GM19397 (cell line): ENCODE measurements around the gene TKT.

Experiments used
- ATAC-seq: cut with Tn5 transposase; IDR thresholded peaks from one replicate; pipeline ENCODE4 v1.9.1; 2021; ENCODE audit warnings: mild to moderate bottlenecking, moderate library complexity; ENCODE audit not compliant: unreplicated experiment

Gene TKT

DNA sequence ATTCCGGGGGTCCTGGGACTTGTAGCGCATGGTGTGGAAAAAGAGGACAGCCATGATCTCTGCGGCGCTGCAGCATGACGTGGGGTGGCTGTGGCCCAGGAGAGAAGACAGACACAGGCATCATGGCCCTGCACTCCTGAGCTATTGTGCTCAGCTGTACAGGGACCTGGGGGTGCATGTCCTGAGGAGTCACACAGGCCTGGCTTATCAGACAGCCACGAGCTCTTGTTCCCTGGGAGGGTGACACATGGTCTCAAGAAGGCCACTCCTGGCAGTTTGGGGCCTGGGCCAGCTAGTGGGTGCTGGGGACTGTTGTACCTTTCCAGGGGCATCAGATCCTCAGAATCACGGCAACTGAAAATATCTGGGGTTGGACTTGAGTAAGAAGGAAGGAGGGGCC lies 13.7 kb downstream of the TKT start:
- ATAC-seq = no peak

DNA sequence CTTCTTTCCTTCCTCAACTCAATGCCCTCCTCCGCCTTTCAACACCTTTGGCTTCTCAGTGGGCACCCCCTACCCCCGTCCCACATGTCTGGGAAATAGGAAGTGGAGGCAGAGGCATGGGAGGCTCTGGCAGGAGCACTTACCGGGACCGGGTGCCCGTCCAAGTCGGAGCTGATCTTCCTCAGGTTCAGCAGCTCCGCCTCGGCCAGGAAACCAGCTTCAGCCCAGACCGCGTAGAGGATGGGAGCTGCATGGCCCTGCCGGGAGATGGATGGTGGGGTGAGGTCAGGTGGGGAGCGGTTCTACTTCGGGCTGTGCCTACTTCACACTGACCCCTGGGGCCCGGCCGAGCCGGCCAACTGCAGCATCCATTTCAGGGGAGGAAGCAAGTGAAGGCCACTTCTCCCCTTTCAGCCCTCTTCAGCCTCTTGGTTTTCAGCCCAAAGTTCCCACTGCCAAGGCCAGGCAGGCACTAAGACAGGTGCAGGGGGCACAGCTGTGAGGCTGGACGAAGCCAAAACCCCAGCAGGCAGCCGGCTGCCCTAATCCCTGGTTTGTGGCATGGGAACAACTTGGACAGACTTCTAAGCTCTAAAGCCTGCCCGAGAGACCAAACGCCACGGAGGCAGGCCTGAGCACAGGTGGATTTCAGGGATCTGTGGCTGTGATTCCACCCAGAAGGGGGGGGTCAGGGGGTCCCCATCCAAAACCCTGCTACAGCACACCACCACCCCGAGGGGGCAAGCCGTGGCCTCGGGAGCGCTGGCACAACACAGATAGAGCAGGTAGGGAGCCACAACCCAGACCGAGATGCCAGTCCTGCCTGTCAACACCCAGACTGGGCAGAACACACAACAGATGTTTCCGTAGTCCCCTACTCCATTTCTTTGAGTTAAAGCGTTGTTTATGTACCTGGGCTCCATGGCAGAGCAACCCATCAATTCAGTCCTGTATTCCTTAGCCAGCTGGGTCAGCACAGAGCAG lies 14.5 kb downstream of the TKT start:
- no peak for ATAC-seq

DNA sequence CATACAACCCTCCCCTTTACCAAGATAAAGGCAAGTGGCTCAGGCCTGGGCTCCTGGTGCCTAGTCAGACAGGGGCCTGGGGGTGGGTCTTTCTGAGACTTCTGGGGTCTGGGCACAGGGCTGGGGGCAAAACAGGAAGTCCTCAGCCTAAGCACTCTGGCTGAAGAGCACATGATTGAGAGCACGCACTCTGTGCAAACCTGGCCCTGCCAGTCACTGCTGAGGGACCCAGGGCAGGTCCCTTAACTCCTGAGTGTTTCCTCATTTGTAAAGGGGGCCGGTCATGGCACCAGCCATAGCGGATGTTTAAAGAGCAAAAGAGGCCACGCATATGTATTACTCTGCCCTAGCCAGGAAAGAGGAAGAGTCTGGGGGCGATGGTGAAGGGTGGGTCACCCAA lies 16.0 kb downstream of the TKT start:
- ATAC-seq = no peak

DNA sequence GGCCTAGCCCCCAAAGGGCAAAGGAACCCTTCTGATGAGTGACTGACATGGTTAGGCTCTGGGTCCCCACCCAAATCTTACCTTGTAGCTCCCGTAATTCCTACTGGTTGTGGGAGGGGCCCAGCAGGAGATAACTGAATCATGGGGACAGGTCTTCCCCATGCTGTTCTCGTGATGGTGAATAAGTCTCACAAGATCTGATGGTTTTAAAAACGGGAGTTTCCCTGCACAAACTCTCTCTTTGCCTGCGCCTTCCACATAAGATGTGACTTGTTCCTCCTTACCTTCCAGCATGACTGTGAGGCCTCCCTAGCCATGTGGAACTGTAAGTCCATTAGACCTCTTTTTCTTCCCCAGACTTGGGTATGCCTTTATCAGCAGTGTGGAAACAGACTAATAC lies 16.9 kb downstream of the TKT start:
- no peak for ATAC-seq

DNA sequence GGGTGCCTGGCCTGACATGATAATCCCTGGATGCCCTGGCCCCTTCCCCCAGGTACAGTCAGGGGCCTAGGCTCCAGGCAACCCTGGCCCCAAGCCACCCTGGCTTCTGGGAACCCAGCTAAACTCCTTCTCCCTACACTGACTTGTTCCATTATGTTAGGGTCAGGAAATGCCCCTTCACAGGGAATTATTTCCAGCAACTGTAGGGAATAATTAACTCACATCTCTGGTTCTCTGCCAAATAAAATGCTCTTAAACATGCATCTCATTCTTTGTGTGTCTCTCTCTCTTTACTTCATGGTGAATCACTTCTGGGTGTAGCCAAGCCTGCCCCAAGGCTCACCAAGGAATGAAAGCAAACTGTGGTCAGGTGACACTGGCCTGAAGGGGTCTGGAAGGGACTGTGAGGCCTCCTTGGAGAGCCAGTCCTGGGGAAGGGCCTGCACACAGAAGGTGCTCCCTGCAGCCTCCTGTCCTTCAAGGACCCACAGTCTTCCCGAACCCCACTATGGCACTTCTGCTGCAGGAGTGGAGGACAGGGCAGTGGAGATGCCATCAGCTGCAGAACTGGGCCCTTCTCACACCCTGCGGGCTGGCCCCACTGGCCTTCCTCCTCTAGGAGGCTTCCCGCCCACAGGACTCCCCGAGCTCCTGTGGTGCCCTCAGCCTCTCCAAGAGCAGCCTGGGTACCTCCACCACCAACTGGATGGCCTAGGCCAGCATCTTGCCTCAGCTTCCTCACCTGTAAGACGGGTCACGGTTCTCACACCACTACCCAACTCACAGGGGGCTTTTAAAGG lies 17.6 kb downstream of the TKT start:
- ATAC-seq = no peak

DNA sequence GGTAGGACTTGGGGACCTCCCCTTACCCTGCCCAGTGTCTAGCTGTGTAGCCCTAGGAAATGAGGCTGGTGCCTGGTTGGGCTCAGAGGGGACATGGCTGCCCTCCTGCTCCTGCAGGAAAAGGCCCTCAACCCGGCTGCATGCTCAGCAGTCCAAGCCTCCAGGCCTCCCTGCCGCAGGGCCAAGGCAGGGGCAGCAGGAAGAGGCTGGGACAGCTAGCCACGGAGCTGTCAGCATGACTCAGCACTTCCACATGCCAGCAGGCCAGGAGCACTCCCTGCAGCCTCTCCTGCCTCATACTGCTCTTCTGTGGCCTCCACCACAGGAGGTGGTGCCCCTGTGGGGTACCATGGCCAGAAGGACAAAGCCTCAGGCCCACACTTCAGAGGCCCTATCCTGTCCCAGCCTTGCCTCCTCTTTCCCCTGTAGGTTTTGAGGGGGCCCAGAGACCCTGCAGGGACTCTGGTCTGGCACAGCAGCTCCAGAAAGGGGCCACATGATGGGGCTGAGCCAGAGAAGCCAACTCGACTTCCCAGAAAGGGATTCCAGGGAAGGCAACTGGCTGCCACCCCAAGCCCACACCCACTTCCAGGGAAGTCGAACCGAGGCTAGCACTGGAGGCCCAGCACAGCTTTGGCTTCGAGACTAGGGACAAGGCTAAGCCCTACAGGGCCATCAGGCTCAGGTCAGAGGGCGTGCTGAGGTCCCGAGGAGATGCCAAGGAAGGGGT lies 19.5 kb downstream of the TKT start:
- ATAC-seq = no peak

DNA sequence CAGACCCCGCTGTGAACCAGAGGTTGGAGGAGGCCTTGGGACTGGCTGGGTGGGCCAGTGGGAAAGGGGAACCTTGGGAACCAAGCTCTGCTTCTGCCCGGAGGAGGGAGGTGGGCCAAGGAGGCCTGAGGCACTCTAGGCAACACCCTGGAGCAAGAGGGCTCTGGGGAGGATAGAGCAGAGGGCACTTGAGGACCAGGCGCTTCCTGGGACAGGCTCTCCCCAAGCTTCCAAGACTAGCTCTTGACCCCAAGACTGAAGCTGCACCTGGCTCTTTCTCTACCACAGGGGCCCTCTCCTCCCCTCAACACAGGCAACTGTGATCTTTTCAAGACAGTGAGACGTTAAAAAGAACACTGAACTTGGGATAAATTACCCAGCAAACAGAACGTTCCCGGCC lies 20.3 kb downstream of the TKT start:
- no peak for ATAC-seq

DNA sequence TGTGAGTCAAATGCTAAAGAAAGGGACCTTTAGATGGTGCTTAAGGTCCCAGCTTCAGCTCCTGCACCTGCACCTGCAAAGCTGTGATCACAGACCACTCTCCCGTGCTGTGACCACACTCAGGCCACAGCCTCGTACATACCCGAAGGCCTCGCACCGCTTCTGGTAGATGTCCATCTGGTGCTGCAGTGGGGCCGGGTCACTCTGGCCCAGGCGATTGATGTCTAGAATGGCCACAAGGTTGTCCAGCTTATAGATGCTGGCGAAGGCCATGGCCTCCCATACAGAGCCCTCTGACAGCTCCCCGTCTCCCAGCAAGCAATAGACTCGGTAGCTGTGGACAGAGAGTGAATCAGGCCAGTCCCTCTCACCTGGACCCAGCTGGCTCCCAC lies 21.0 kb downstream of the TKT start:
- ATAC-seq = no peak

DNA sequence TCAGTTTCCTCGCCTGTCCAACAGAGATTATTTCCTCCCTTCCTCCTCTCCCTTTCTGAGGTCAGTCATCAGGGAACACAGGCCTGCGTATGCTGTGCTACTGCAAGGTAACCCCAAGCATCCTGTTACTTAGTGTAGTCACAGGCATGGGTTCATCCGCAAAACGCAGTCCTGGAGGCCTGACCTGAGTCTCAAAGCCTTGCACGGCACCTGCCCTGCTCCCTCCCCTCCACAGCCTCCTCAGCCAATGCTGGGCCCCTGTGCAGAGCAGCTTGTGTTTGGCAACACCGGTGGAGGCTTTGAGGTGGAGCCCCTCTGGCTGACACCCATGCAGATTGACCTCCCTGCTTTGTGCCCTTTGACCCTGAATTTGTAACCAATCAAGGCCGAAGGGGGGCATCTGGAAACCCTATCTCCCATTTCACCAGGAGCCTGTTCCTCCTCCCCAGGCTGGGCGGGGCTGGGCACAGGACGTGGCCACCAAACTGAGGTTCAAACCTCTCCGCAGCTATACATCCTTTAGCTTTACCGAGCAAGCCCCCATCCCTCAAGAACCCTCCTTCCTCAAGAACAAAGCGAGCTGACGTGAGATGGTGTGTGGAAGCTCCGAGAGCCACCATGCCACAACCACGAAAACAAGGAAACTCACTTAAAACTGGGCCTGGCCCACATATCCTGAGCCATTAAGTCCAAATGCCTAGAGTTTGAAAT lies 21.5 kb downstream of the TKT start:
- no peak for ATAC-seq

DNA sequence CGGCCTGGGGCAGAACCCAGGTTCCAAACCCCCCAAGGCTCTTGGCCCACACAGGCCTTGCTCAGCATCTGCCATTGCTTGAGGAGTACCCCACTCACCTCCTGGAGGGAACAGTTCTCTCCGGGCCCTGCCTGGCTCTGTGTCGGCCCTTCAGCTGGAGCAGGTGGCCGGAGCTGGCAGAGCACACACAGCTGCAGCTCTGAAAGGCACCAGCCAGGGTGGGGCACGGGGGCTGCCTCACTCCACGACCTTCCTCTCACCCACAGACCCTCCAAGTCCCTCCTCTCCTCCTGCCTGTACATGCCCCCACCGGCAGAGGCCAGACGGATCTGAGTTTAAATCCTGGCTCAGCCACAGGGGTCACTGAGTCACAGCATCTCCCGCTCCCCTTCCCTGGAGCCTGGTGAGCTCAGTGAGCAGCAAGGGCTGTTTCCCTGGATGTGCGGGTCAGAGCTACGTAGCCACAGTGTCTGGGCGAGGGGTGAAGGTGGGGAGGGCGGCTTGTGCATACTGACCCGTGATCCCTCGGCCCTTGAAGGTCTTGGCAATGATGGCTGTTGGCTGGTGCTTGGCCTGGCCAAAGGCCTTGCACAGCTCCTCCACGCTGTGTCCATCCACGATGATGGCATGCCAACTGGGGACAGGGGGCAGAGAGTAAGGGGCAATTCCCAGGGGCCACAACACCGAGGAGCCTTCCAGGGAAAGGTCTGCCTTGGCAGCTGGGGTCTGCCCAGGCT lies 23.0 kb downstream of the TKT start:
- ATAC-seq = no peak

DNA sequence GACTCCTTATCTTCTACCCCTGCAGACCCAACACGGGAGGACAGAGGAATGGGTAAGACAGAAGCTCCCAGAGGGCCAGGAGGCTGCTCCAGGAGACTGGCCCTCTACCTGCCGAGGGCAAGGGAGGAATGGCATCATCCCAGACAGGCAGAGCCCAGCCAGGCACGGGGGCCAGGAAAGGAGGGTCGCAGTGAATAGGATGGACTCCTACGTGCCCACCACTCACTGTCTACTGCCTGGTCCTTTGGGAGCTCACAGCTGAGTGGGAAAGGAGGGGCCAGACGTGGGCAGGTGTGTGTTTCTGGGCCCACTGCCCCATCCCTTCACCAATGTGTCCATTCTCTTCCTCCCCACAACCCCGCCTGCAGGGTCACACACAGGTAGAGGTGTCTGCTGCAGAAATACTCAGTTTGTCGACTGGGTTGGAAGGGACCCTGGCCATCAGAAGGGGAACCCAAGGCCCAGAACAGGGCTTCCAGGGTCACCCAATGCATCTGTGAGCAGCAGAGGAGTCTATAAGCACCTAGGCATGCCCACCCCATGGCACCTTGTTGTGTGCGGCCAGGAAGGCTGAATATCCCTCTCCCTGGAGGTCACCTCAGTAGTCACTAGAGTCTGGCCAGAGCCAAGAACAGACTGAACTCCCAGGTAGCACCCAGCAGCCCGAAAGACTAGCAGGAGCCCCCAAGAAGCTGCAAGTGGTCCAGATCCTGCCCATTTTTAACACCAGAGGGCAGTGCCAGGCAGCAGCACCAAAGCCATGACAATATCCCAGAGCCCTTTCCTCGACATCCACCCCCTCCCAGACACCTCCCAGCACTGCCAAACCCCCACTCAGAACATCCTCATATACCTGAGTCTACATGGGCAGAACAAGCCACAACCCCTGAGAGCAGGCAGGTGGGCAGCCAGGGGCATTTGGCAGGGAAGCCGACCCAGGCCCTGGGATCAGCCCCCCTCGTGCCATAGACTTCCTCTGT lies 24.0 kb downstream of the TKT start:
- no peak for ATAC-seq

DNA sequence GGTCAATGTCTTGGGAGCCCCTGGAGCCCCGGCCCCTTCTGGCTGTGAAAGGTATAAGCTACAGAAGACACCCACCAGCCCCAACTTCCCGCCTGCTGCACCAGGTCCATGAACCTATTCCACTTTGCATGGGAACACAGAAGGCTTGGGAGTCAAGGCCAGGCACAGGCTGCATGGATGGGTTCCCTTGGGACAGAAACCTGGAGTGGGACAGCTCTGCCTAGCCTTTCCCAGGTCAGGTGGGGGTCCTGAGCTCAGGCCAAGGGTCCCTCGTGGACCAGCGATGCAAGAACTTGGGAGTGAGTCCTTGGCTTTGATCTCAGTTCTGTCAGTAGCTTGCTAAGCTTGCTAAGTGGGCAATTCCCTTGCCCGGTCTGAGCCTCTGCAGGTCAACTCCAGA lies 25.0 kb downstream of the TKT start:
- no peak for ATAC-seq

DNA sequence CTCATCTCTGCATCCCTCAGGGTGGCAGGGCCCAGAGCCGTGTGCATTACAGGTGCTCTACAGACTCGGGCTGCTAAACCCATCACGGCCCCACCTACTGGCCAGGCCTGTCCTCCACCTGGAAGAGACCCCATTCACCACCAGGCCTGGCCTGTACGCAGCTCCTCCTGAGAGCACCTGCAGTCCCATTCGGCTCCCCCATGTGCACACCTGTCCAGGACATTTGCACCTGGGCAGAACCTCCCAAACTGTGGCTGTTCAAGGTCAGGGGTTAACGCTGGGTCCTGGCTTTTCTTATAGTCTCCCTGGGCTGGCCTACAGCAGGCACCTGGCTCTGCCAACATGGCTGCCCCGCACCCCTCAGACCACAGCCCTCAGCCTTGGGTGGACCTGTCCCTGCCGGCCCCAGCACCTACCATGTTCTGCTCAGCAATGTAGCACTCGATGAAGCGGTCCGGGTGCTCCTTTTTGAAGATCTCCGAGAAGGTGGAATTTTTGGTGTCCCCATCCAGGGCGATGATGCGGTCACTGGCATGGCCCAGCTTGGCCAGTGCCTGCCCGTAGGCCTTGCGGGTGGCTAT lies 25.7 kb downstream of the TKT start:
- ATAC-seq = no peak

DNA sequence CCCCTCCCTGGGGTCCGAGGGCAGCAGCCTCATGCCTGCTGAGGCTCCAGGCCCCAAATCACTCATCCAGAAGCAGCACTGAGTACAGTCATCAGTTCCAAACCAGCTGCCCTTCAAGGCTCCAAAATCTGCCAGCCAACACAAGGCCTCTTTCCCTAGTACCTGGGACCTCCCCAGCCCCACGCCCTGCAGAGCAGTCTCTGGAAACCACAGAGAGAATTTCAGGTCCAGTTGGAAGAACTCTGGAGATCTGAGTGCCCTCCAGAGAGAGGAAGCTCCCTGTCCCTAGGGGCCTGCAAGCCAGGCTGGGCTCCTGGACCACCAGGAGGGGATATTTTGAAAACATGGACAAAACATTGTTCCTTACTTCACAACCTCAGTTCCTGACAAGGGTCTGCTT lies 26.2 kb downstream of the TKT start:
- ATAC-seq = no peak

DNA sequence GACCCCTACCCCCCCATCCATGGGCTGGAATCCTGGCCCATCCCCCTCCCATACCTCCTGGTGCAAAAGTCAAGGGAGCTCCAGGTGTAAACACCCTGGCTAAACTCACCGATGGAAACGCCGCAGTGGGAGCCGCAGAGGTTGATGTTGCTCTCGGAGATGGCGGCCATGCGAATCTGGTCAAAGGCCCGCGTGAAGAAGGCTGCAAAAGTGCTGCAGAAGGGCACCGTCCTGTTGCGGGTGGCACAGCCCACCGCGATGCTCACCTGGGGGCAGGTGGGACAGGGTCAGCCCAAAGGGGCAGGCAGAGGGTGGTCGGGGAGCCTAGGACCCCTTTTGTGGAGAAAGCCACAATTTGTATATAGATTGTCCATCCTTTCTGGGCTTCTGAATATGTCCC lies 26.7 kb downstream of the TKT start:
- ATAC-seq = no peak

DNA sequence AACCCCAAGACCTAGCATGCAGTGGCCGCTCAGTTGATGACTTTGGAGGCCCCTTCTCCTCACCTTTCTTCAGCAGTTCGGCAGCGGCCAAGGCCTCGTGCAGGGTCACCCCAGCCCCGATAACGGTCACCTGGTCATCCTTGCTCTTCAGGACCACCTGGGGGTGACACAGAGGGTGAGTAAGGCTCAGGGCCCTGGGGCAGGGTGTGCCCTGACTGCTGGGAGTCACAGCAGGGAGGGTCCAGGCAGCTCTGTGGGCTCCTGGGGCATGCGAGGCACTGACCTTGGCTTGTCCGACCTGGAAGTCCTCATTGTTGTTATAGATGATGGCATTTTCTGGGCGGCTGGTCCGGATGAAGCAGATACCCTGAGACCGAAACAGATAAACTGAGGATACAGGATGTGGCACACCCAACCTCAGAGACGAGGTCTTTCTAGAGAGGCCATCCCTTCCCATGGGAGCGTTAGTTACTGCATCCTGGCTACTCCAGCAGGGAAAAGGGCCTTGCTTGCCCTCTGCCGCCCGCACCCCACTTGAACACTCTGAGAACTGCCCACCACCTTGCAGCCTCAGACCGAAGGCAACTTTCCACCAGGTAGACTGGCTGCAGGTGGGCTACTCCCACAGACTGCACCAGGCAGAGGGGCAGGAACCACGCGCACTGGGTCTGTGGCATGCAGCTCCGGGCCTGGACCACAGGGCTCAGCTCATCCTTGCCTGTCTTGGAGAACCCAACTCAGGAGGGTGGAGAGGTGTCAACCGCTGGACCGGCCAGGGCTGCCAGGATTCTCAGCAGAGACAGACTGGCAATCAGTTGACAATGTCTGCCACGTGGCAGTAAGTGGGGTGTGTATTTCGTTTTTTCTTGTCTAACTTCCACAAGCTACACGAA lies 27.6 kb downstream of the TKT start:
- no peak for ATAC-seq

DNA sequence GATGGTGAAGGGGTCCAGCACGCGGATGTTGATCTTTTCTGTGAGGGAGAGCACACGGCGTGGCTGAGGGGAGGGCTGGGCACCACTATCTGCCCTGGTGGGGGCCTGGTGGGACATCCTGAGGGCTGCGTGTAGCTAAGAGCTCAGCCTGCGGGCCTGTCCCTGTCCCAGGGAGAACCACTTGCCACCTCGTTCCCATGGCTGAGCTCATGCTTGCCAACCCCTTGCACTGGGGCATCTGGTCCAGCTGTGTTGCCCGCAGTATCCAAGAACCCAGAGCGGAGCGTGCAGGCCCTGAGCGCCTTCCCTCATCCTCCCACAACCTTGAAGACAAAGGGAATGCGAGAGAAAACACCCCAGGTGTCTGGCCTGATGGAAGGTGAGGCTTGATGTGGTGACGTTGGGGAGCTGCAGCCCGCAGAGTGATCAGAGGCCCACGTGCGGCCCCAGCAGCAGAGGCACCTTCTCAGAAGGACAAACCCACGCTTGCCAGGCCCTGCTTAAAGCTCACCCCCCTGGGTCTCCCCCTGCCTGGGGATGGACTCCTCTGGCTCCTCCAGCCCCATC lies 28.9 kb downstream of the TKT start:
- ATAC-seq = no peak
